ENCODE measurements around the gene SH3BP1. TPM values are rescaled to one million over a fixed set of nuclear protein-coding genes. Genes with fewer than 3 reads are reported as not detected.
A peak's percentile ranks its signal among the peaks of the same experiment; 100 is the strongest.

The SH3BP1 gene
- polyA plus RNA-seq, 1 experiment: 5.8 TPM

DNA sequence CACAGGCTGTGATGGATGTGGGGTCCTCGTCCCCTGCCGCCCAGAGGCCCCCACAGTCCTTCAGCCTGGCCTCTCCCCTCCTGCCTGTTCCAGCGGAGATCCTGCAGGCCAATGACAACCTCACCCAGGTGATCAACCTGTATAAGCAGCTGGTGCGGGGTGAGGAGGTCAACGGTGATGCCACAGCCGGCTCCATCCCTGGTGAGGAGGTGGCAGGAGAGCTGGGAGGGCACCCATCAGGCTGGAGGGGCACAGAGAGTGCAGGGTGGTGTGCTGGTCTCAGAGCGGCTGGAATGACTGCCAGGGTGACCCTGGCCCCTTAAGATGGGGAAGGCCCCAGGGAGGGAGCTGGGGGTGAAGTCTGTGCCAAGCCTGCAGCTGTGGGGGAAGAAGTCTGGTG lies 14.6 kb upstream of the SH3BP1 start:
- ChIA-PET CTCF (interaction anchor here (0.8 to 6.8 kb wide), 8 partner anchors 8 to 167 kb away, joined by 3 to 47 read pairs (median 6); partner anchors contain the start of gene LGALS1), POLR2A (interaction anchor here (0.9 kb wide), 1 partner anchor 52 kb away, joined by 3 read pairs; no protein-coding TSS in a partner anchor)
- Histone ChIP-seq H3K4me3 (ENCODE audit: low read depth, low read length) (no peak overlapping the region), H3K27me3 (ENCODE audit: control insufficient read depth, insufficient read depth, low read length) (no peaks in the 10 kb centered on the region), H3K36me3 (ENCODE audit: control insufficient read depth, insufficient read depth, low read length) (peaks cover 14% of the 10 kb centered on the region)
- TF ChIP-seq, protein P1, sequence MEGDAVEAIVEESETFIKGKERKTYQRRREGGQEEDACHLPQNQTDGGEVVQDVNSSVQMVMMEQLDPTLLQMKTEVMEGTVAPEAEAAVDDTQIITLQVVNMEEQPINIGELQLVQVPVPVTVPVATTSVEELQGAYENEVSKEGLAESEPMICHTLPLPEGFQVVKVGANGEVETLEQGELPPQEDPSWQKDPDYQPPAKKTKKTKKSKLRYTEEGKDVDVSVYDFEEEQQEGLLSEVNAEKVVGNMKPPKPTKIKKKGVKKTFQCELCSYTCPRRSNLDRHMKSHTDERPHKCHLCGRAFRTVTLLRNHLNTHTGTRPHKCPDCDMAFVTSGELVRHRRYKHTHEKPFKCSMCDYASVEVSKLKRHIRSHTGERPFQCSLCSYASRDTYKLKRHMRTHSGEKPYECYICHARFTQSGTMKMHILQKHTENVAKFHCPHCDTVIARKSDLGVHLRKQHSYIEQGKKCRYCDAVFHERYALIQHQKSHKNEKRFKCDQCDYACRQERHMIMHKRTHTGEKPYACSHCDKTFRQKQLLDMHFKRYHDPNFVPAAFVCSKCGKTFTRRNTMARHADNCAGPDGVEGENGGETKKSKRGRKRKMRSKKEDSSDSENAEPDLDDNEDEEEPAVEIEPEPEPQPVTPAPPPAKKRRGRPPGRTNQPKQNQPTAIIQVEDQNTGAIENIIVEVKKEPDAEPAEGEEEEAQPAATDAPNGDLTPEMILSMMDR (IDR thresholded peaks at IDR 0.05; ENCODE audit: insufficient read depth, low read depth, low read length): no peak
- DNase-seq (ENCODE audit: low read depth): no peak

DNA sequence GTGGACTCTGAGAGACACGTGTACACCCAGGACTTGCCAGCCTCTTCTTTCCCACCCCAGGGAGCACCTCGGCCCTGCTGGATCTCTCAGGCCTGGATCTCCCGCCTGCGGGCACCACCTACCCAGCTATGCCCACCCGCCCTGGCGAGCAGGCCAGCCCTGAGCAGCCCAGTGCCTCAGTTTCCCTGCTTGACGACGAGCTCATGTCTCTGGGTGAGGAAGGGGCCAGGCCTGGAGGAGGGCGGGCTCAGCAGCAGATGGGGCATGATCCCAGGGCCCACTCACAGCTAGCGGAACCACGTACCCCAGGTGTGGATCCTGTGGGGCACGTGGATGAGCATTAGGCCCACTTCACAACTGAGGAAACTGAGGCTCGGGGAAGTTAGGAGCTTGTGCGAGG lies 13.7 kb upstream of the SH3BP1 start:
- TF ChIP-seq, protein P1 (IDR thresholded peaks at IDR 0.05; ENCODE audit: insufficient read depth, low read depth, low read length): no peak
- Histone ChIP-seq H3K4me3 (ENCODE audit: low read depth, low read length) (no peak overlapping the region), H3K36me3 (ENCODE audit: control insufficient read depth, insufficient read depth, low read length) (peaks cover 13% of the 10 kb centered on the region), H3K27me3 (ENCODE audit: control insufficient read depth, insufficient read depth, low read length) (no peaks in the 10 kb centered on the region)
- CTCF ChIA-PET: interaction anchor here (0.6 to 6.8 kb wide), 9 partner anchors 8 to 166 kb away, joined by 3 to 47 read pairs (median 4); partner anchors contain the start of gene LGALS1
- DNase-seq (ENCODE audit: low read depth): no peak
- POLR2A ChIA-PET: interaction anchor here (0.9 kb wide), 1 partner anchor 51 kb away, joined by 3 read pairs; no protein-coding TSS in a partner anchor

DNA sequence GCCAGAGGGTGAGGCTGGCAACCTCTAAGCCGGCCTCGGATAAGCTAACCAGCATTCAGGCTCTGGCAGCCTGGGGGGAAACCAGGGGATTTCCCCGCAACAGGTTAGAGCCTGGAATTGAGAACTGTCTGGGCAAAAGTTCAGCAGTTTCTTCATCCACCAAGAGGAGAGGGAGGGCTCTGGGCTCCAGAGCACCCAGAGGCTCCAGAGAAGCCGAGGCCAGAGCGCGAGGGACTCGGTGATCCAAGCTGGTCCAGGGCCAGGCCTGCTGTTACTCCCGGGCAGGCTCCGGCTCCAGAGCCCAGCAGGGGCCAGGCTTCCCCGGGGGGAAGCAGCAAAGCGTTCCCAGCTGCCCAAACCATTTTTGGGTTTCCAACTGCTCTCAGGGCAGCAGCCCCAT lies 13.3 kb upstream of the SH3BP1 start:
- ChIA-PET CTCF (interaction anchor here (0.6 to 6.8 kb wide), 7 partner anchors 7 to 166 kb away, joined by 3 to 47 read pairs (median 4); no protein-coding TSS in a partner anchor), POLR2A (no interaction called here)
- TF ChIP-seq, protein P1 (IDR thresholded peaks at IDR 0.05; ENCODE audit: insufficient read depth, low read depth, low read length): 0 out of 2 replicates have a peak, but pooled peaks have one; percentile 6
- DNase-seq (ENCODE audit: low read depth): no peak
- no peaks in the 10 kb centered on the region for H3K27me3 ChIP-seq (ENCODE audit: control insufficient read depth, insufficient read depth, low read length)
- no peak overlapping the region for H3K4me3 ChIP-seq (ENCODE audit: low read depth, low read length)
- H3K36me3 ChIP-seq (ENCODE audit: control insufficient read depth, insufficient read depth, low read length): peaks cover 13% of the 10 kb centered on the region

DNA sequence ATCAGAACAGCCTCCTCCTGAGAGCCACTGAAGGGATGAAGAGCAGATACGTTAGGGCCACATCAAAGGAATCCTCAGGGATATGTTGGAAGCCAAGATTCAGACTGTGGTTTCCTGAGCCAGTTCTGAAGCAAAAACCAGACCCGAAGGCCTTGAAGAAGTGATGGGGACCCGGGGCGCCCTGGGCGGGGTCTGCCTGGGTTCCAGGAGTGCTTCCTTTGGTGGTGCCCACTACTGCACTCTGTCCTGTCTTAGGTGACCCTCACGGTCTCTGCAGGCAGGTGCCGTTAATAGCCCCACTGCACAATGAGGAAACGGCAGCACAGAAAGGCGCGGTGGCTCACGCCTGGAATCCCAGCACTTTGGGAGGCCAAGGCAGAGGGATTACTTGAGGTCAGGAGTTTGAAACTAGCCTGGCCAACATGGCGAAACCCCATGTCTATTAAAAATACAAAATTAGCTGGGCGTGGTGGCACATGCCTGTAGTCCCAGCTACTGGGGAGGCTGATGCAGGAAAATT lies 12.9 kb upstream of the SH3BP1 start:
- peaks cover 14% of the 10 kb centered on the region for H3K36me3 ChIP-seq (ENCODE audit: control insufficient read depth, insufficient read depth, low read length)
- ChIA-PET CTCF (interaction anchor here (0.9 to 6.3 kb wide), 7 partner anchors 10 to 165 kb away, joined by 3 to 47 read pairs (median 3); no protein-coding TSS in a partner anchor), POLR2A (no interaction called here)
- no peaks in the 10 kb centered on the region for H3K27me3 ChIP-seq (ENCODE audit: control insufficient read depth, insufficient read depth, low read length)
- no peak for DNase-seq (ENCODE audit: low read depth)
- no peak overlapping the region for H3K4me3 ChIP-seq (ENCODE audit: low read depth, low read length)
- TF ChIP-seq, protein P1 (IDR thresholded peaks at IDR 0.05; ENCODE audit: insufficient read depth, low read depth, low read length): no peak

DNA sequence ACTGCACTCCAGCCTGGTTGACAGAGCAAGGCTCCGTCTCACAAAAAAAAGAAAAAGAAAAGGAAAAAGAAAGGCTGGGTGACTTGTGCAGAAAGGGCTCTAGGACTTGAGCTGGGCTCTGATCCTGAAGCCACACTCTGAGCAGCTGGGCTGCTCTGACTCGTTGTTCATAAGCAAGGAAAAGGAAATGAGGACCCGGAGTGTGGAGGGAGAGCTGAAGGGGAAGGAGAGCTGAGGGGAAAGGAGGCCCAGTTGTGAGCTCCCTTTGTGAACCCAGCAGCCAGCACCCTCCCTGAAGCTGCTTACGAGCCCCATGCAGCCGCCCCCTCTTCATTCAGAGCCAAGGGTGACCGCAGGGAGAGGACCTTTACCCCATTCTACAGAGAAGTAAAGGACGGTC lies 12.3 kb upstream of the SH3BP1 start:
- Histone ChIP-seq H3K27me3 (ENCODE audit: control insufficient read depth, insufficient read depth, low read length) (no peaks in the 10 kb centered on the region), H3K36me3 (ENCODE audit: control insufficient read depth, insufficient read depth, low read length) (peaks cover 15% of the 10 kb centered on the region), H3K4me3 (ENCODE audit: low read depth, low read length) (no peak overlapping the region)
- ChIA-PET CTCF (interaction anchor here (0.6 to 6.3 kb wide), 7 partner anchors 10 to 153 kb away, joined by 3 to 47 read pairs (median 4); no protein-coding TSS in a partner anchor), POLR2A (no interaction called here)
- TF ChIP-seq, protein P1 (IDR thresholded peaks at IDR 0.05; ENCODE audit: insufficient read depth, low read depth, low read length): no peak
- no peak for DNase-seq (ENCODE audit: low read depth)
